Colon (tissue), 2 donors: ENCODE results near the gene CCDC187.

ENCODE experiments used
- FAIRE-seq: peaks from 2 replicates; lab custom pipeline; 2012; peaks lifted over from hg19 to GRCh38; lab: Jason Lieb, UNC
- donor health status: control.
- donor health status: control.

CCDC187 gene

GRCh38 chr9:136223871-136224640 lies 79.8 kb downstream of the CCDC187 start:
- no peak for FAIRE-seq

DNA sequence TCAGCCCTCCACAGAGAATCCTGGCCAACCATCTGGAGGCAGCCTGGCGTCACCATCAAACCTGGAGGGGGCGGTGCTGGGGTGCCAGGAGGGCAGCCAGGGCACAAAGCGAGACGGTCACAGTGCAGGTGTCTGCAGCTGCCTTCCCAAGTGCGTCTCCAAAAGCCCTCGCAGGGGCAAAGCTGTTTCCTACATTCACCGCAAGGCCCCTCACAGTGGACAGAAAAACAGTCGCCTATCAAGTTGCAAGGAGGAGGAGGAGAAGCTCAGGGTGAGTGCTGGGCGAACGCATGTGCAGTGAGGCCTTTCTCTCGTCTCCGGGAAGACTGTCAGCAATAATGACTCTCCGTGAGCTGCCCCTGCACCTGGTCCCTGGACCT lies 81.0 kb downstream of the CCDC187 start:
- FAIRE-seq, result no peak

- no peak for FAIRE-seq
Observed at GRCh38 chr9:136222166-136222905, 81.6 kb downstream of the CCDC187 start.

DNA sequence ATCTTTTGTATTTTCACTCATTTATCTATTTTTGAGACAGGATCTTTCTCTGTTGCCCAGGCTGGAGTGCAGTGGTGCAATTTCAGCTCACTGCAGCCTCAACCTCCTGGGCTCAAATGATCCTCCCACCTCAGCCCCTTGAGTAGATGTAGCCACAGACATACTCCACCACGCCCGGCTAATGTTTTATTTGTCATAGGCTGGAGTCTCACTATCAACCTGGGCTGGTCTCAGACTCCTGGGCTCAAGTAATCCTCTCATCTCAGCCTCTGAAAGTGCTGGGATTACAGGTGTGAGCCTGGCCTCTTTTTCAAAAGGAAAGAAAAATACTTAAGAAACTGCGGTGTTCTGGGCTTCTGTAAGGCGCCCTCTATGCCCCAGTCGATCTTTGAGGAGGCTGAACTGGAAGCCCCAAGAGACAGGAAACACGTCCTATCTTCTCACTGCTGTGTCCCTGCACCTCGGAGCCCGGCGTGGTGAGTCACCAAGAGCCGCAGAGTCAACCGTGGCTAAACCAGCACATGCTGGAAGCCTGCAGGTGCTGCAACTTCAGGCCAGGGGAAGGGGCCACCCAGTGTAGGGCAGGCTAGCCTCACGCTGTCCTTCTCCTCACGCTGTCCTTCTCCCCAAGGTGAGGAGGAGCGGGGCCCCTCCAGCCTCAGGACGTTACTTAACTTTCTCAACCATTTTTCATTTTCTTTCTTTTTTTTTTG lies 83.7 kb downstream of the CCDC187 start:
- no peak for FAIRE-seq

DNA sequence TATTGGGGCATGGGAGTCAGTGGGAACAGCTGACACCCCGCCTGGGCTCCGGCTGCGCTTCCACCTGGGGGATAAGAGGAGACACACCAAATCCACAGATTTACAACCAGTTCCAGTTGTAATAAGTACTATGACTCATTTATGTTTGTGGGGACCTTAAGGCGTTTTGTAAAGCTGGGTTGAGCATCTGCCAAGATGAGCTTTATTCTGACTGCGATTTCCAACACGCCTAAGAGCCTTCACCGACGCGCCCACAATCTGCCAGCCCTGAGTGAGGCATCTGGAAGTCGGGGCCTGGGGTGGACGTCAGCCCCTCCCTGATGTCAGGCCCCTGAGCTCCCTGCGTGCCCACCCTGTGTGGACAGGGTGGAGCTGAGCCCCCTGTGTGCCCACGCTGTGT lies 84.6 kb downstream of the CCDC187 start:
- no peak for FAIRE-seq

GRCh38 chr9:136218673-136219072 lies 85.2 kb downstream of the CCDC187 start:
- no peak for FAIRE-seq

- no peak for FAIRE-seq
Observed at GRCh38 chr9:136218271-136218670, 85.6 kb downstream of the CCDC187 start.

DNA sequence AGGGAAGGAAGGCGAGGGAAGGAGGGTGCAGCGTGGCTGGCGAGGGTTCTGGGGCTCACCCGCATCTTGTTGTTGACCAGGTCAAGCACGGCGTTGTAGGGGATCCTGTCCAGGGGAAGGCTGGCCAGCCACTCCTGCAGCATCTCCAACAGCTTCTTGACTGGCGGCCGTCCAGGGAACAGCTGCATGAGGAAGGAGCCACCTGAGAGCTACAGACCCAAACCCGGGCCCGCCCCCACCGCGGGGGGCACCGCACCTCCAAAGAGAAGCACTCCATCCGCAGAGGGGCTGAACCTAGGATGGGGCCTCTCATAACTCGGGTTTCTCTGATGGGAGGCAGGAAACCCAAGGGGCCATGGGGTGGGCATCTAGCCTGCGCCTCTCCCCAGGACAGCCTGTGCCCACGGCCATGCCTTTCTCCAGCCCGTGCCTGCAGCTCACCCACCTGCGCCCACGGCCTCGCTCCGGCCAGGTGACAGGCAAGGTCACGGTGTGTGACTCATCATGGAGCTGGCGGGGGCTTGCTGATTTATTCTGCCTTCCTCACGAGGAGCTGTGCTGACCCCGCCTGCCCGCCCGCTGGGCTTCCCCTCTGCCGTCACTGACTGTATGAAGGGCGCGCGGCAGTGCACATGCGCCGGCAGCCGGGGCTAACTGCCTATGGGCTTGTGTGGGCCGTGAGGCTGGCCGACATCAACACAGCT lies 87.2 kb downstream of the CCDC187 start:
- no peak for FAIRE-seq

DNA sequence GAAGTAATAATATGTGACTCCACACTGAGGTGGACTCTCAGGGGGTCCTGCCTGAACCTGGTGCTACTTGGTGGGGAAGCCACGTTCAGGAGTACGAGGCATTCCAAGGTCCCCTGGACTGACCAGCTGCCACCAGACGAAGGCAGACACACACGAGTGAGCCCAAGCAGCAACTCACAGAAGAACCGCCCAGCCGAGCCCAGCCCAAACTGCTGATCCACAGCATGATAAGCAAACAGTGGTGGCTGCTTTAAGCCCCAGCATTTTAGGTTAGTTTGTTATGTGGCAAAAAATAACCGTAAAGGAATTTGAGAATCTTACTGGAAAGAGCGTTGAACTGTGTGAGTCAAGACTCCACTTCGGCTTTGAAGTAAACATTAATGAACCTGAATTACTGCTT lies 90.2 kb downstream of the CCDC187 start:
- no peak for FAIRE-seq

GRCh38 chr9:136212345-136212950 lies 91.4 kb downstream of the CCDC187 start:
- no peak for FAIRE-seq

- no peak for FAIRE-seq
Observed at GRCh38 chr9:136211441-136212344, 92.2 kb downstream of the CCDC187 start.

- FAIRE-seq, result no peak
Observed at GRCh38 chr9:136211006-136211405, 92.9 kb downstream of the CCDC187 start.

DNA sequence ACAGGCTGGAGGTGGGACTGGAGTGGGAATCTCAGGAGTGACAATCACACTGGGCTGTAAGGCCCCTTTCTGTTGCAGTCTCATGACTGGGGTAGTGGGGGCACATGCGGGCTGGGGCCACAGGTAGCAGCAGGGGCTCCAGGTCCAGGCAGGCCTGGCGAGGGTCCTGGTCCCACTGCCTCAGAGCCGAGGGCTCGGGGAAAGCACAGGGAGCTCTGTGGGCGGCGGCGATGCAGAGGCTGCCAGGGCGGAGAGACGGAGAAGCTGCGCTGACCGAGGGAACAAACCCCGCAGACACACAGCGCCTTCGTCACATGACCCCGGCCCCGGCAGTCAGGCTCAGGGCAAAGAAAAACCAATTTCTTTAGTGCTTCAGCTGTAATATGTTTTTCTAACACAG lies 93.6 kb downstream of the CCDC187 start:
- FAIRE-seq, result no peak

GRCh38 chr9:136209786-136210185 lies 94.1 kb downstream of the CCDC187 start:
- FAIRE-seq, result no peak

GRCh38 chr9:136209232-136209631 lies 94.7 kb downstream of the CCDC187 start:
- FAIRE-seq, result no peak

- FAIRE-seq, result no peak
Observed at GRCh38 chr9:136208675-136209074, 95.2 kb downstream of the CCDC187 start.

- no peak for FAIRE-seq
Observed at GRCh38 chr9:136207616-136208015, 96.3 kb downstream of the CCDC187 start.

- no peak for FAIRE-seq
Observed at GRCh38 chr9:136206602-136207275, 97.2 kb downstream of the CCDC187 start.

DNA sequence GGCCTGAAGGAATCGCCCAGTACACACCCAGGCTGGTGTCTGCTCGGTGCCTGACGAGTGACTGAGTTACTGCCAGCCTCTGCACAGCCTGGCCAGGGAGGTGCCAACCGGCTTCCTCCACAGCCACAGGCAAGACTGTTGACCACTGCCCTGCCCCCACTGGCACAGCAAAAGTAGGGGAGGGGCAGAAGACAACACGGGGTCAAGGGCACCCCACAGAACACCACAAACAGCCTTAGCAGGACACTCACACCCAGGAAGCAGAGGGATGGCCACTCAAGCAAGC lies 98.2 kb downstream of the CCDC187 start:
- no peak for FAIRE-seq

DNA sequence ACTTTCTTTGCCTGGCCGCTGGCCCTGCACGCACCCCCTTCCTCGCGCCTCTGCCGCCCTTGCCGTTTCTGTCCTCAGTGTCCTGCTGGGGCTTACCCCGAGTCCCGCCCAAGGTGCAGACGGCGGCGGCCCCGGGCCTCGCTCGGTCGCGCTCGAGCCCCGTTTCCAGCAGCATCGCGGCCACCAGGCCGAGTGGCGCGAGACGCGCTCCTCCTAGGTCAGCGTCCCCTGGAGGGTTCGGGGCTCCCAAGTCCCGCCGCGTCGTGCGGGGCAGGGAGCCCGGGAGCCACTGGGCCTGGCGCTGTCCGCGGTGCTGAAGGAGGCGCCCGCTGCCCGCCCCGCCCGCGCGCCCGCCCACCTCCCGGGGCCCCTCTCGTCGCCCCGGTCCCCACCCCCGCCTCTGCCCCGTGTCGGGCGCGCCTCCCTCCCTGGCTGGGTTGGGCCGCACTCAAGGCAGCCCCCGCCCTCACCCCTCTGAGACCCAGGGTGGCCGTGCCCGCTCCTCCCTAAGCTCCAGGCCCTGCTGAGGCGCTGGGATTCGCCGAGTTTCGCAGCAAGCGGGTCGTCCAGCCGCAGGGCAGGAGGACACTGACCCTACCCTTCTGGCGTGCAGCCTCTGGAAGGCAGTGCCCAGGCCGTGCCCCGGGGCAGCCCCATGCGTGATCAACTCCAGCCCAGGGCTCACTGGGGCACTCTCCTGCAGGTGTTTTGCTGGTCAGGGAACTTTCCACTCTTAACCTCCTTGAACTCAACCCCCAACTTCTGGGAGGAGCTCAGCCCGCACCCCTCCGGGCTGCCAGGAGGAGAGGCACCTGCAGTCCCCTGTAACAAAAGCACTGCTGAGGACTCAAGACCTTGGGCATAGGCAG lies 98.8 kb downstream of the CCDC187 start, which contains the start of gene LHX3:
Gene LHX3 (minus strand): TSS at position 291 of the 869 bp plus-strand sequence. CDS start 116 bp downstream, at position 175.
- no peak for FAIRE-seq
